HL-60/S4 treated with phorbol 12-myristate 13-acetate at 8.2 ng/mL for 4 days and 3 days (cell line): Measurements from ENCODE around the gene CHMP2A.

Source experiments
- in situ Hi-C: fragments of 300-500 bp; cut with MboI; formaldehyde crosslinking; loops from 2 replicates; pipeline ENCODE4 v1.15.0; 2022; ENCODE audit warnings: low sequenced_read_pairs

The CHMP2A gene

GRCh38 chr19:58570770-58571574 lies 16.1 kb upstream of the CHMP2A start:
- in situ Hi-C loops = no loop called here

GRCh38 chr19:58569943-58570670 lies 15.2 kb upstream of the CHMP2A start:
- in situ Hi-C loops = no loop called here

- in situ Hi-C loops = no loop called here
Measured at GRCh38 chr19:58569191-58569942, 14.5 kb upstream of the CHMP2A start.

- in situ Hi-C loops = no loop called here
Measured at GRCh38 chr19:58568453-58569130, 13.7 kb upstream of the CHMP2A start.

GRCh38 chr19:58566989-58567388 lies 12.1 kb upstream of the CHMP2A start:
- in situ Hi-C loops = no loop called here

GRCh38 chr19:58563823-58564222 lies 8.9 kb upstream of the CHMP2A start:
- in situ Hi-C loops = no loop called here

- in situ Hi-C loops = no loop called here
Measured at GRCh38 chr19:58563034-58563573, 8.2 kb upstream of the CHMP2A start.

GRCh38 chr19:58562122-58563033 lies 7.5 kb upstream of the CHMP2A start:
- in situ Hi-C loops = no loop called here

- in situ Hi-C loops = no loop called here
Measured at GRCh38 chr19:58561373-58562121, 6.6 kb upstream of the CHMP2A start.

- in situ Hi-C loops = no loop called here
Measured at GRCh38 chr19:58560921-58561320, 6.0 kb upstream of the CHMP2A start.

GRCh38 chr19:58560007-58560887 lies 5.3 kb upstream of the CHMP2A start:
- in situ Hi-C loops = no loop called here

- in situ Hi-C loops = no loop called here
Measured at GRCh38 chr19:58559275-58560006, 4.5 kb upstream of the CHMP2A start.

- in situ Hi-C loops = no loop called here
Measured at GRCh38 chr19:58558623-58559274, 3.8 kb upstream of the CHMP2A start.

GRCh38 chr19:58558066-58558622 lies 3.2 kb upstream of the CHMP2A start, which contains the start of gene UBE2M:
TSS of gene UBE2M (minus strand) at chr19:58558611. CDS start at chr19:58558381, 230 bp downstream.
- in situ Hi-C loops = no loop called here

GRCh38 chr19:58557221-58558065 lies 2.5 kb upstream of the CHMP2A start:
- in situ Hi-C loops = no loop called here
